ENCODE measurements around the gene AP2M1. TPM values are rescaled to one million over a fixed set of nuclear protein-coding genes. Genes with fewer than 3 reads are reported as not detected.

Gene AP2M1
- polyA plus RNA-seq, 1 of the 3 experiments (the other 2 are of a cell fraction), result 759 TPM

DNA sequence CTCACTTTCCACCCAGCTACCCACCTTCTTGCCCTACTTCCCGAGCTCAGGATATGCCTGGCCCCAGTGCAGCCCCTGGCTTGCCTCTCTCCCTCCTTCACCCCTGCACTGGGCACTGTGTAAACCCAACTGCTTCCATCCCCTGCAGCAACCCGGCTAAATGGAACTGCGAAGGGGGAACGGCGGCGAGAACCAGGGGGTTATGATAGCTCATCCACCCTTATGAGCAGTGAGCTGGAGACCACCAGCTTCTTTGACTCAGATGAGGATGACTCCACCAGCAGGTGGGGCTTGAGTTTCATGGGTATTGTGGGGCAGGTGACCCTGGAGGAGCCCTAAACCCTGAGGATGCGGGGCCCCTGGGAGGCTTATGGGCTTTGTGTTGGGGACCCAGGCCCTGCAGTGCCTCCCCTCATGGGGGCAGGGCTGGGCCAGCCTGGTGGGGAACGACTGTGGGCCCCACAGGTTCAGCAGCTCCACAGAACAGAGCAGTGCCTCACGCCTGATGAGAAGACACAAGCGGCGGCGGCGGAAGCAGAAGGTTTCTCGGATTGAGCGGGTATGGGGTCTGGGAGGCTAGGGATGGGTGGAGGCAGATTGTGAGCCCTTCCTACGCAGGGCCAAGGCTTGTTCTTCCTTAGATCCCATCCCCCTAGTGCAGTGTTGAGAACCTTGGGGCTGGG lies 9.9 kb upstream of the AP2M1 start:
- H3K4me2 ChIP-seq, result no peak overlapping the region
- H3K79me2 ChIP-seq (ENCODE audit: insufficient read depth), result peaks cover 52% of the 10 kb centered on the region
- peaks cover 5 to 7% of the 10 kb centered on the region in 2 experiments; a peak in 1 of 4 replicates for H3K4me1 ChIP-seq (ENCODE audit: control insufficient read depth in 1 of 2, insufficient read depth in 2 of 2, low read depth in 1 of 2, low read length in 1 of 2)
- peaks cover 58% of the 10 kb centered on the region for H4K20me1 ChIP-seq (ENCODE audit: insufficient read depth)
- H3K9ac ChIP-seq, result no peak overlapping the region
- no peak overlapping the region for H3K27ac ChIP-seq (ENCODE audit: low read depth in 2 of 2, low read length in 1 of 2)
- no peaks in the 10 kb centered on the region for H3K9me3 ChIP-seq
- TF ChIP-seq, protein P1, sequence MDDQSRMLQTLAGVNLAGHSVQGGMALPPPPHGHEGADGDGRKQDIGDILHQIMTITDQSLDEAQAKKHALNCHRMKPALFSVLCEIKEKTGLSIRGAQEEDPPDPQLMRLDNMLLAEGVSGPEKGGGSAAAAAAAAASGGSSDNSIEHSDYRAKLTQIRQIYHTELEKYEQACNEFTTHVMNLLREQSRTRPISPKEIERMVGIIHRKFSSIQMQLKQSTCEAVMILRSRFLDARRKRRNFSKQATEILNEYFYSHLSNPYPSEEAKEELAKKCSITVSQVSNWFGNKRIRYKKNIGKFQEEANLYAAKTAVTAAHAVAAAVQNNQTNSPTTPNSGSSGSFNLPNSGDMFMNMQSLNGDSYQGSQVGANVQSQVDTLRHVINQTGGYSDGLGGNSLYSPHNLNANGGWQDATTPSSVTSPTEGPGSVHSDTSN (IDR thresholded peaks at IDR 0.05), result no peak
- H2AFZ ChIP-seq (ENCODE audit: low read depth), result no peak overlapping the region
- no peak overlapping the region for H3K4me3 ChIP-seq (ENCODE audit: low read depth in 2 of 2, low read length in 1 of 2)
- no peaks in the 10 kb centered on the region for H3F3A ChIP-seq (replicated peaks; ENCODE audit: insufficient read depth)
- WGBS (ENCODE audit: low lambda C conversion rate), result 96% methylated on average over 15 of the region's 16 CpGs
- ChIA-PET CTCF (interaction anchor here (1.1 to 1.4 kb wide), 2 partner anchors 8 to 147 kb away, joined by 3 to 4 read pairs; partner anchors contain the start of gene ABCC5), POLR2A (no interaction called here)
- no peaks in the 10 kb centered on the region for H3K9me2 ChIP-seq
- H3K36me3 ChIP-seq (replicated peaks in 1 of 2; ENCODE audit: control insufficient read depth in 1 of 2, insufficient read depth in 2 of 2, low read length in 1 of 2), result peaks cover 42 to 65% of the 10 kb centered on the region in 2 experiments
- no peaks in the 10 kb centered on the region for H3K27me3 ChIP-seq (ENCODE audit: insufficient read depth)
- DNase-seq, result no peak

DNA sequence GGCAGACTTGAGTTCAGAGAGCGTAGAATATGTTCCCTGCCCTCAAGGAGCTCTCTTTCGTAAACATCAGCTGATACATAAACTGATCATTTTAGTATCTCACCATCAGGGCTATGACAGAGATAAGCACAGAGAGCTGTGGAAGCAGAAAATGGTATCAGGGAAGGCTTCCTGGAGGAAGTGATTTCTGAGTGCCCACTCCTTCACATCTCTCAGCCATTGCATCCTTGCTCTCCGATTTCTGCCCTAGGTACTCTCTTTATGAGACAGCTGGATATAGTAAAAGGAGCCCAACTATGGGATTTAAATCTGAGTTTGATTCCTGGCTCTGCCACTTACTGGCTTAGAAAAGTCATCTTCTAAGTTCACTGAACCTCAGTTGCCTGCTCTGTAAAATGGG lies 9.1 kb upstream of the AP2M1 start:
- POLR2A ChIA-PET, result no interaction called here
- peaks cover 38 to 72% of the 10 kb centered on the region in 2 experiments for H3K36me3 ChIP-seq (replicated peaks in 1 of 2; ENCODE audit: control insufficient read depth in 1 of 2, insufficient read depth in 2 of 2, low read length in 1 of 2)

More for the DNA sequence above, 9.1 kb upstream of the AP2M1 start:
- Histone ChIP-seq H3K4me1 (ENCODE audit: control insufficient read depth in 1 of 2, insufficient read depth in 2 of 2, low read depth in 1 of 2, low read length in 1 of 2) (peaks cover 3% of the 10 kb centered on the region in 2 experiments; a peak in 1 of 4 replicates), H3F3A (replicated peaks; ENCODE audit: insufficient read depth) (no peaks in the 10 kb centered on the region), H3K79me2 (ENCODE audit: insufficient read depth) (peaks cover 45% of the 10 kb centered on the region), H4K20me1 (ENCODE audit: insufficient read depth) (peaks cover 51% of the 10 kb centered on the region), H3K4me3 (ENCODE audit: low read depth in 2 of 2, low read length in 1 of 2) (no peak overlapping the region), H3K9ac (no peak overlapping the region), H3K27ac (ENCODE audit: low read depth in 2 of 2, low read length in 1 of 2) (no peak overlapping the region), H2AFZ (ENCODE audit: low read depth) (no peak overlapping the region), H3K9me3 (no peaks in the 10 kb centered on the region), H3K4me2 (no peak overlapping the region), H3K27me3 (ENCODE audit: insufficient read depth) (no peaks in the 10 kb centered on the region), H3K9me2 (no peaks in the 10 kb centered on the region)
- no peak for DNase-seq
- TF ChIP-seq TCF12 (IDR thresholded peaks at IDR 0.05), result no peak
- TF ChIP-seq EP300 (IDR thresholded peaks at IDR 0.05; ENCODE audit: borderline replicate concordance in 1 of 2, low read depth in 1 of 2, low read length in 1 of 2), result no peak
- TF ChIP-seq RAD21 (IDR thresholded peaks at IDR 0.05; ENCODE audit: low read length), result no peak
- no peak for TF ChIP-seq YY1 (IDR thresholded peaks at IDR 0.05; ENCODE audit: low read depth)
- TF ChIP-seq SMC3 (IDR thresholded peaks at IDR 0.05; ENCODE audit: low read depth, low read length), result no peak
- TF ChIP-seq RCOR1 (IDR thresholded peaks at IDR 0.05; ENCODE audit: low read length), result no peak
- TF ChIP-seq, protein P2, sequence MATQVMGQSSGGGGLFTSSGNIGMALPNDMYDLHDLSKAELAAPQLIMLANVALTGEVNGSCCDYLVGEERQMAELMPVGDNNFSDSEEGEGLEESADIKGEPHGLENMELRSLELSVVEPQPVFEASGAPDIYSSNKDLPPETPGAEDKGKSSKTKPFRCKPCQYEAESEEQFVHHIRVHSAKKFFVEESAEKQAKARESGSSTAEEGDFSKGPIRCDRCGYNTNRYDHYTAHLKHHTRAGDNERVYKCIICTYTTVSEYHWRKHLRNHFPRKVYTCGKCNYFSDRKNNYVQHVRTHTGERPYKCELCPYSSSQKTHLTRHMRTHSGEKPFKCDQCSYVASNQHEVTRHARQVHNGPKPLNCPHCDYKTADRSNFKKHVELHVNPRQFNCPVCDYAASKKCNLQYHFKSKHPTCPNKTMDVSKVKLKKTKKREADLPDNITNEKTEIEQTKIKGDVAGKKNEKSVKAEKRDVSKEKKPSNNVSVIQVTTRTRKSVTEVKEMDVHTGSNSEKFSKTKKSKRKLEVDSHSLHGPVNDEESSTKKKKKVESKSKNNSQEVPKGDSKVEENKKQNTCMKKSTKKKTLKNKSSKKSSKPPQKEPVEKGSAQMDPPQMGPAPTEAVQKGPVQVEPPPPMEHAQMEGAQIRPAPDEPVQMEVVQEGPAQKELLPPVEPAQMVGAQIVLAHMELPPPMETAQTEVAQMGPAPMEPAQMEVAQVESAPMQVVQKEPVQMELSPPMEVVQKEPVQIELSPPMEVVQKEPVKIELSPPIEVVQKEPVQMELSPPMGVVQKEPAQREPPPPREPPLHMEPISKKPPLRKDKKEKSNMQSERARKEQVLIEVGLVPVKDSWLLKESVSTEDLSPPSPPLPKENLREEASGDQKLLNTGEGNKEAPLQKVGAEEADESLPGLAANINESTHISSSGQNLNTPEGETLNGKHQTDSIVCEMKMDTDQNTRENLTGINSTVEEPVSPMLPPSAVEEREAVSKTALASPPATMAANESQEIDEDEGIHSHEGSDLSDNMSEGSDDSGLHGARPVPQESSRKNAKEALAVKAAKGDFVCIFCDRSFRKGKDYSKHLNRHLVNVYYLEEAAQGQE (IDR thresholded peaks at IDR 0.05; ENCODE audit: low read depth, low read length), result no peak
- no peak for TF ChIP-seq EZH2phosphoT487 (IDR thresholded peaks at IDR 0.05; ENCODE audit: borderline replicate concordance, low read depth)
- TF ChIP-seq FOXM1 (IDR thresholded peaks at IDR 0.05; ENCODE audit: low read depth), result no peak
- no peak for TF ChIP-seq FOSL2 (IDR thresholded peaks at IDR 0.05; ENCODE audit: borderline replicate concordance, low read depth)
- TF ChIP-seq GATA2 (CRISPR knock-in tag; IDR thresholded peaks at IDR 0.05), result no peak
- TF ChIP-seq GABPA (IDR thresholded peaks at IDR 0.05; ENCODE audit: low read depth), result no peak
- TF ChIP-seq CHD2 (IDR thresholded peaks at IDR 0.05; ENCODE audit: low read length, partially characterized antibody), result no peak
- no peak for TF ChIP-seq JUND (IDR thresholded peaks at IDR 0.05)
- no peak for TF ChIP-seq TAF1 (IDR thresholded peaks at IDR 0.05; ENCODE audit: borderline replicate concordance, low read depth, low read length)
- no peak for TF ChIP-seq POLR2AphosphoS5 (IDR thresholded peaks at IDR 0.05; ENCODE audit: low read depth, low read length)
- no peak for TF ChIP-seq MEF2A (IDR thresholded peaks at IDR 0.05; ENCODE audit: borderline replicate concordance, low read depth)
- TF ChIP-seq TEAD4 (IDR thresholded peaks at IDR 0.05; ENCODE audit: borderline replicate concordance, insufficient read depth), result no peak
- TF ChIP-seq FOXJ3 (CRISPR knock-in tag; IDR thresholded peaks at IDR 0.05), result no peak
- no peak for TF ChIP-seq NFIC (IDR thresholded peaks at IDR 0.05; ENCODE audit: borderline replicate concordance)
- 98% methylated on average over 3 of the region's 3 CpGs for WGBS (ENCODE audit: low lambda C conversion rate)
- CTCF ChIA-PET, result interaction anchor here (0.9 kb wide), 1 partner anchor 260 kb away, joined by 3 read pairs; no protein-coding TSS in a partner anchor

Data from SK-N-SH (cell line).